NCI-H128 (cell line): Measurements from ENCODE around the gene DNAJB12.
"Not testable (repeated sequence)": the region's sequence is repeated elsewhere in the genome, so short reads cannot be mapped to it uniquely, and the experiment has no call there.

Source experiments
- DNase-seq: peaks from one replicate; lab custom pipeline; 2025; ENCODE audit not compliant: unreplicated experiment; lab: John Stamatoyannopoulos, UW

Gene DNAJB12

DNA sequence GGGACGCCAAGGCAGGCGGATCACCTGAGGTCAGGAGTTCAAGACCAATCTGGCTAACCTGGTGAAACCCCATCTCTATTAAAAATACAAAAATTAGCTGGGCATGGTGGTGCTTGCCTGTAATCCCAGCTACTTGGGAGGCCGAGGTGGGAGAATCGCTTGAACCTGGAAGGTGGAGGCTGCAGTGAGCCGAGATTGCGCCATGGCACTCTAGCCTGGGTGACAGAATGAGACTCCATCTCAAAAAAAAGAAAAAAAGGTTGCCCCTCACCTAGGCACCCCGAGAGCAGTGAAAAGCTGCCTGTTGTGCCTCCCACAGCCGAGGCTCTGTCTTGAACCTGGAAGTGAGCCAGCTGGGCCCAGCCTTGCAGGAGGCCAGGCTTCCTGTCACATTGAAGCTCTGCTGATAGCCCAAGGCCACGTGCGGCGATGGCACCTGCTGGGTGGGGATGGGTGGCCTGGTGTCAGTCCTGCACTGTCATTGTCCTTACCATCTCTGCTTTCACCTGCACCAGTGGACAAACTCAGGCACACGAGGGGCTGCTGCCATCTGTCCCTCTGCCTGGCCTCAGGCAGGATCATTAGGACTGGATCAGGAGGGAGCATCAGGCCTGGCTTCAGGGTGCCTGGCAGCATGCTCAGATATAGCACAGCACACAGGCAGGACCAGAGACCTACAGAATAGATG is 37.8 kb downstream of the DNAJB12 start:
- no peak for DNase-seq

DNA sequence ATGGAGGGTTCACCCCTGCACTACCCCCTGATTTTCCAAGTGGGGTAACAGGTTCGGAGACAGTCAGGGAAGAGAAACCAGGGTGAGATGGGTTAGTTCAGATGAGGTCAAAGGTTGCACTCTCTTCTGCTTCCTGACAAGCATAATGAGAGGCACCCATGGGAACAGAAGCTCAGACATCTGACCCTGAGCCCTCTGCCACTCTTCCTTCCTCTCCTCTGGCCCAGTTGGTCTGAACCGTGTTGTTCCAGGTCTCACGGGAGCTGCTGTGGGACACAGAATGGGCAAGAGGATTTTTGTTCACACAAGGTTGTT is 38.4 kb downstream of the DNAJB12 start:
- DNase-seq: no peak

DNA sequence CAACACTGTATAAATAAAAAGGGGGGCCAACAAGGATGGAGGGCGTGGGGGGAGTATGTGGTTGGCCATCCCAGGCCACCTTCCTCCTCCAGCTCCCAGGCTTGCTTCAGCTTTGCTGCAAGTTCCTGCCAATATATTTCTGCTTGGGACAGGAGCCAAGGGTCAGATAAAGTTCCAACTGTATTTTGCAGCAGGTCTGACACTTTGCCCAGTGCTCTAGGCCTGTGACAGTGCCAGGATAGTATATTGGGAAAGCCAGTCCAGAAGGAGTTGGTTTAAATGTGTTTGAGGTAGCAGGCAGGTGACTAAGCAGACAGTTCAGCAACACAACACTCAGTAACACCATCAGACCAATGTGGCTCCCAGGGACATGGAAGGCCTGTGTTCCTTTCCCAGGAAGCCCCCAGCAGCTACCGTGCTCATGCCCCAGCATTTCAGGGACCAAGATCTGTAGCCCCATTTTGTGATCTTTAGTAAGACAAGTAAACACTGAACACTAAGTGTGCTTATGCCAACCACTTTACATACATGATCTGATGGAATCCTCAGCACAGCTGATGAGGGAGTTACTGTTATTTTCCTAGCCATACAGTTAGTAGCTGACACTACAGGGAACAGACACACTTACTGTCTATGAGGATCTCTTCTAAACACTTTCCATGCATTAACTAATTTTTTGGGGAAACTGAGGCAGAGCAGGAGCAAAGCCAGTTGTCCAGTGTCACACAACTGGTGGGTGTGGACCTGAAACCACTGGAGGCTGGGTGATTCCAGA is 38.9 kb downstream of the DNAJB12 start:
- DNase-seq: no peak

DNA sequence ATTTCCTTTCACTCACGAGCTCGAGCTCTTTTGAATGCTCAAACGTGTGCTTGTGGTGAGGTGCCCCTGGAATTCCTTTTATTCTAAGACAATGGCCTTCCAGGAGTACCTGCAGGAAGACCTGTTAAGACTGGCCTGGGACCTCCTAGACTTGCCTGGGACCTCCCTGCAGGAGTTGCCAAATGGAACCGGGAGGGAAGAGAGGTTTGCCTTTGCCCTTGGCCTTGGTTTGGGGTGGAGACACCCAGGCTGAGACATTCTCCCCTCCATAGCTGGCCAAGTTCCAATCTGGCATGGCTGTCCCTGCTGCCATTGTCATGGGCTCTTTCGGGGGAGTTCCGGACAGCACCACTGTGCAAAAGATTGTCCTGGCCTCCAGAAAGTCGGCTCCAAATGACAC is 39.7 kb downstream of the DNAJB12 start:
- DNase-seq: no peak

DNA sequence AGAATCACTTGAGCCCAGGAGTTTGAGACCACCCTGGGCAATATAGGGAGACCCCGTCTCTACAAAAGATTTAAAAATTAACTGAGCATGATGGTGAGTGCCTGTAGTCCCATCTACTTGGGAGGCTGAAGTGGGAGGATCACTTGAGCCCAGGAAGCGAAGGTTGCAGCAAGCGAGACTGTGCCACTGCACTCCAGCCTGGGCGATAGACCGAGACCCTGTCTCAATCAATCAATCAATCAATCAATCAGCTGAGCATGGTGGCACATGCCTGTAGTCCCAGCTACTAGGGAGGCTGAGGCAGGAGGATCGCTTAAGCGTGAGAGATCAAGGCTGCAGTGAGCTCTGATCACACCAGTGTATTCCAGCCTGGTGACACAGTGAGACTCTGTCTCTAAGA is 40.5 kb downstream of the DNAJB12 start:
- no peak for DNase-seq

DNA sequence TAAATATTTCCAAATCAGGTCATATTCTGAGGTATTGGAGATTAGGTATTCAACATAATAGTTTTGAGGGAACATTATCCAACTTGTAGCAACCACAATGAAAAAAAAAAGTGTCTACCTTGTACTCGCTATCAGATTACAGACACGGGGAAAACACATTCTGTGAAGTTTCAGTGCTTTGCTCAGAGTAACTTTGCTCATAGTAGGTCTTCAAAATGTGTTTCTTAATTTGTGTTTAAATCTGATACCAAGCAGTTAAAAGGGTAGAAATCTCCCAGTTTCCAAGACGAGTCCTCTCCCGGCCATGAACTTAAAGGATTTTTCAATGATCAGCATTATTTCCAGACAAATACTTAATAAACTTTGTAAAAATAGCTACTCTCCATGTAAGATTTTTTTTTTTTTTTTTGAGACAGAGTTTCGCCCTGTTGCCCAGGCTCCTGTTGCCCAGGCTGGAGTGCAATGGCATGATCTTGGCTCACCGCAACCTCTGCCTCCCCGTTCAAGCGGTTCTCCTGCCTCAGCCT is 41.8 kb downstream of the DNAJB12 start:
- DNase-seq: no peak

DNA sequence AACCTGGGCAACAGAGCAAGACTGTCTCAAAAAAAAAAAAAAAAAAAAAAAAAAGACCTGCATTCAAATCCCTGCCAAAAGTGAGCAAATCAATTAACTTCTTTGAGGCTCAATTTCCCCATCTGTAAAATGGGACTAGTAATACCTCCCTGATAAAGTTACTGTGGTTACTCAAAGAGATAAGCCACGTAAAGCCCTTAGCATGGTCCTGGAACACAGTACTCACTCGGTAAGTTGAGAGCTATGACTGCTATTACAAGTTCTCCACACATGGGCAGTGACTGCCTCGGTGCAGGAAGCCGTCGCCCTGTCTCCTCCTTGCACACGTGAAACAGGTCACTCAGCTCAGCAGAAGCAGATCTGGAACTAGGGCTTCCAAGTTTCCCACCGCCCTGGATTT is 43.1 kb downstream of the DNAJB12 start:
- no peak for DNase-seq

DNA sequence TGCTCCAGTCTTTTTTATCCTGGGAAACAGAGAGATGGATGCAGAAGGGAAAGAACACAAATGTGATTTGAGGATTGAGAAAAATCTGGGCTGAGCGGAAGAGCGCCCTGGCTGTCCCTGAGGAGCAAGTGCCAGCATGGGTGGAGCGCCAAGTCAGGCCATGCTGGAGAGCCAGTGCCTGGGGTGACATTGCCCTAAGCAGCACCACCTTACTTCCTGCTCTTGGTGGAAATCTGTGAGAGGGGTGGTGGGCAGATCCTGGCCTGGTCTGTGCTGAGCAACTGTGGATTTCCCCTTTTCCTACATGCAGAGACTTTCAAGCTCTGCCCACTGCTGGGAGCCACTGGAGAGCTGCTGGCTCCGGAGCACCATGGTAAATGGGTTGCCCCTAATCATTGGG is 44.1 kb downstream of the DNAJB12 start:
- DNase-seq: no peak

DNA sequence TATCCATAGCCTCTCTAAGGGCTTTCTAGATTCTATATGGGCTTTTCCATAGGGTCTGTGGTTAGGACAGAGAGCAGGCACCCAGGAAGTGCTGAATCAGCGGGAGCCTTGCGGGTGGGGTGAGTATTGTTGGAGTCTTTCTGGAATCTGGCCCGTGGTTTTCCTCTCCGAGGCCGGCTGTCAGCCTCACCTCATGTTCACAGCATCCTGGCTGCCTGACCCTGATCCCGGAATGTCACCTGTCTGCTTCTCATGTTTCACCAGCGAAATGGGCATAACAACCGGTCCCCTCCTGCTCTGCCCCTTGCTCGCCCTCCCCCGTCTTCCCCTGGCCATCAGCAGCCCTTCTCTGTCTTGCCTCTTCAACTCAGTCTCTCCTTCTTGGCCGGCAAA is 44.5 kb downstream of the DNAJB12 start:
- DNase-seq: no peak

DNA sequence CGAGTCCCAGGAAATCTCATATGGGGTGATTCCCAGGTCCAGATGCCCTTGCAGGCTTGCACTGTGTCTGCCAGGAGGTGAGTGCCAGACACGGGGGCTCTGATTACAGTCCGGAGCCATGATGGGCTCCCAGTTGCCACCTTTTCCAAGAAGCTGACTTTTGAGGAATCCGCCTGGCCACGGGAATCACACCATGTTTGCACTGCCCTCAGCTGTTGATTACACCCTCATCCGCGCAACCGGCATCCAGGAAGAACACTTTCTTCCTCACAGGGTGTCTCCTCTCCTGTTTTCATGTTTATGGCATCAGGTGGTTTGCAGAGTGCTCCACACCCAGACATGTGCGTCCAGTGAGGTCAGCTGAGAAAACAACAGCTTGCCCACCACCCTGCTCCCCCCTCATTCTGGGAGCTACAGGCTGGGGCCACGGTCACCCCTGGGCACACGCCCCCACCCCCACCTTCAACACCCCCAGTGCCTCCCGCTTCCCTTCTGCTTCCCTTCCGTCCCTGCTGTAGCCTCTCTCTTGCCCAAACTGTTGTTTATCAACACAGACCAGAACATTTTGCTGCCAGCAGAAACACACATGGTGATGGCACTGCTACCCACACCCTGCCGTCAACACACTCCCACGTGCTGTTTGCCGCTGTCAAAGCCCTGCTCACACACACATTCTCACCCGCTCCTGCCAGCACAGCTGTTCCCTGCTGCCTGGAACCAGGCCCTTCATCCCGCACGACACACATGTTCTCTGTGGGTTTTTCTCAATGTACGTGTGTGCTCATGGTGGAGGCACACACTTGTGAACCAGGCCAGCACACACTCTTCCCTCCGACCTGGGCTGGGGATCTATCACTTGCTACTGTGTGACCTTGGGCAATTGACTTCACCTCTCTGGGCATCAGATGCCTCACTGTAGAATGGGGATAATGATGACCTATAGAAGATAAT is 45.2 kb downstream of the DNAJB12 start:
- no peak for DNase-seq

DNA sequence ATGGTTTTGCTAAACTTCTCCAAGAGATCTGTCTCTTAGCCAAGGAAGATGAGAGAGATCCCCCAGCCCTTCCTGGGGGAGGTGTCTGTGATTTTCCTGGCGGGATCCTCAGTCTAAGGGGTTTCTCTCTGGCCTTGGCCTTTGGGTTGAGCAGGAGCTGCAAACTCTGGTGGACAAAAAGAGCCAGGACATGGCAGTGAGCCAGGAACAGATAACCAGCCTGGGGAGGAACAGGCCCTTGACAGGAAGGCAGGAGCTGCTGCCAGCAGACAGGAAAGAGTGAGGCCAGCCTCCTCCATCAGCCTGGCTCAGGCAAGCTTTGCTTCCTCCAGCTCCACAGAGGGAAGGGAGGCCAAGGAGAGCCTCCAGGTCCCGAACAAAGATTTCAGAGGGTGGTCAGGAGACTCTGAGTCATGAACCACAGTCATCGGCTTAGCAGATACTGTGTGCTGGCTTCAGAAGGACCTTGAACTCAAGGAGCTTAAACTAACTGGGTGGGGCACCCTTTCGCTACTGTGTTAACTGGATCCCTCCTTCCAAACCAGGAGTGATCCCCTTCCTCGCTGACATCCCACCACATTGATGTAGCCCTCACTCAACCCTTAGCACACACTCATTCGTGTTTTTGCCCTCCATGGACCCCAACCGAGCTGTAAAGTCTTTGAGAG is 46.3 kb downstream of the DNAJB12 start:
- DNase-seq: no peak

DNA sequence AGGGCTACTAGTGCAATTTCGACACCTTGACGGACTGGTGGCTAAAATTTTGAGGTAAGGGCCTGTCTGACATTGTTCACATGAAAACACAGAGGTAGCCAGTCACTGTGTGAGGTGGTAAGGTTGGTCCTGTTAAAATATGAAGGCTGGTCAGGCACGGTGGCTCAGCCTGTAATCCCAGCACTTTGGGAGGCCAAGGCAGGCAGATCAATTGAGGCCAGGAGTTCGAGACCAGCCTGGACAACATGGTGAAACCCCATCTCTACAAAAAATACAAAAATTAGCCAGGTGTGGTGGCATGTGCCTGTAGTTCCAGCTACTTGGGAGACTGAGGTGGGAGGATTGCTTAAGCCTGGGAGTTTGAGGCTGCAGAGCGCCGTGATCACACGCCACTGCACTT is 47.0 kb downstream of the DNAJB12 start:
- DNase-seq: not testable (repeated sequence)

DNA sequence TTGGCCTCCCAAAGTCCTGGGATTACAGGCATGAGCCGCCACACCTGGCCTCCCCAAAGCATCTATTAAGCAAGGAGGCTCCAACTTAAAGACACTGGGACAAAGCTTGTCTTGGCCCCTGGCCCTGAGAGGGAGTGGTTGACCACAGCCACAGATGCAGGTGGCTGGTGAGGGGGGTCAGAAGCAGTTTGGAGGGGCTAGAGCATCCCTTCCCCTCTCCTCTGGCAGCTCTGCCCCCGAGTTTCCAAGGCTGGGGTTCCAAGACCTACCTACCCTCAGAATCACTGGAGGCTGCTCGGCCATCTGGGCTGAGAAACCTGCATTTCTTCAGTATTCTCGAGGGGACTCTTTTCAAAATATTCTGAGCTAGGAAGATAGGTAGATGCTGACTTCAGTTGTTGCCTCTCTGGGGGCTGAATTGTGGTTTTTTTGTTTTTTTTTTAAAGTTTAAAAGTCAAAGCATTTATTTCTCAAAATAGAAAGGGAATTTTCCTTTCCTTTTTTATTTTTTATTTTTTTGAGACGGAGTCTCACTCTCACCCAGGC is 48.4 kb downstream of the DNAJB12 start:
- no peak for DNase-seq

DNA sequence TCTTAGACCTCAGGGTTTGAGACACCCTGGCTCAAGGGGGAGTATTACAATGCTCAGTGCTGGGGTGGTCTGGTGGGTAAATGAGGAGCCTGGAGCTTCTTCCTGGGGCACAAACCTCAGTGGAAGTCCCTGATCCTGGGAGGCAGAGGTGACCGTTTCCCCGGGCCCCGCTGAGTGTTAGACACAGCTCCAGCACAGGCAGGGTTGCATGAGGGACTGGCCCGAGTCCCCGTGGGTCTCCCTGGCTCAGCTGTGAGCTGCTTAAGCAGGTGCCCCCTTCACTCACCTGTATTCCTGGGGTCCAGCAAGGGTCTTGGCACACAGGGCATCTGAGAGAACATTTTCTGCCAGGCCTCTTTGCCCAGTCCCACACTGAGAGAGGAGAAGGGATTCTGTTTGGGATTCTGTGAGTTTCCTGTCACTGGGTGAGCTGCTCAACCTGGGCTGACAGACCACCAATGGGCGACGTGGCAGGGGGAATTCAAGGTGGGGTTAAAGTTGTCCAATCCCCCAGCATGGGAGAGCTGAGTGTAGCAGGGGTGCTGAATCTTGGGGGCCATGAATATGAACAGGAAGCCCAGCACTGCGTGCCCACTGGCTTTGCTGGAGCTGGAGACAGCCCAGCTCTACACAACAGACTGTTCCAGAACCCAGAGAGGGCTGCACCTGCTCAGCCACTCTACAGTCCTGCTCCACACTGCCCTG is 51.1 kb downstream of the DNAJB12 start:
- no peak for DNase-seq

DNA sequence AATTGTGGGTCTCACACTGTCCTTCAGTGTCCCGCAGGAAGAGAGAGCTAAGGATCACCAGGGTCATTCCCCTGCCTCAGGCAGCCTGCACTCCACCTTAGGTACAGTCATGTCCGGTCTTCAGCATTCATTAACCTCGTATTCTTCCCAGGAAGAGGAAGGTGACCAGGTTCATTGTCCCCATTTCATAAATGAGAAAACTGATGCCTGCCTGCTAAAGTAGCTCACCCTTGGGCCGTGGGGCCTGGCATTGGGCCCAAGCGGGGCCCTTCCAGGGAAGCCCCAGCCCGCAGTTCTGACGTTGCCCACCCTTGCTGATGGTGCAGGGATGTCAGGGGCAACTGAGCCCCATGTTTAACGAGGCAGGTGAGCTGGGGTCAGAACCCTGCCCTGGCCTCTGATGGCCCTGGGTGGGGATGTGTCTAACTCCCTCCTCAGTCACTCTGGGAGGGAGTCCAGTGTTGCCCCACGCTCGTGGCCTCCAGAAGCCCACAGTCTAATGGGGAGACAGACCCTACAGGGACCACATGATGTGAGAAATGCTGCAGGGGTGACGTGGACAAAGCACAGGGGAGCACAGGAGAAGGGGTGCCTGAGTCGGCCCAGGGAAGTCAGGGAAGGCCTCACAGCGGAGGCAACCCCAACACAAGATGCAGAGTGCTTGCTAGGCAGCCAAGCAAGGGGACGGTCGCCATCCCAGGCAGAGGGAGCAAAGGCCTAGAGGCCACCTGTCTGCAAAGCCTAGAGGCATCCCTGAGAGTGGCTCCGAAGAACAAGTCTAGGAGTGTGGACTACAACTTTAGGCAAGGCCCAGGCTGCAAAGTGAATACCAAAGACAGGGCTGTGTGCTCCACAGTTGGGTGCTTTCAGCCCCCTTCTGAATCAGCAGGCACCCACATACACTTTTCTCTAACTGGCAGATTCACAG is 55.9 kb downstream of the DNAJB12 start:
- DNase-seq: no peak

DNA sequence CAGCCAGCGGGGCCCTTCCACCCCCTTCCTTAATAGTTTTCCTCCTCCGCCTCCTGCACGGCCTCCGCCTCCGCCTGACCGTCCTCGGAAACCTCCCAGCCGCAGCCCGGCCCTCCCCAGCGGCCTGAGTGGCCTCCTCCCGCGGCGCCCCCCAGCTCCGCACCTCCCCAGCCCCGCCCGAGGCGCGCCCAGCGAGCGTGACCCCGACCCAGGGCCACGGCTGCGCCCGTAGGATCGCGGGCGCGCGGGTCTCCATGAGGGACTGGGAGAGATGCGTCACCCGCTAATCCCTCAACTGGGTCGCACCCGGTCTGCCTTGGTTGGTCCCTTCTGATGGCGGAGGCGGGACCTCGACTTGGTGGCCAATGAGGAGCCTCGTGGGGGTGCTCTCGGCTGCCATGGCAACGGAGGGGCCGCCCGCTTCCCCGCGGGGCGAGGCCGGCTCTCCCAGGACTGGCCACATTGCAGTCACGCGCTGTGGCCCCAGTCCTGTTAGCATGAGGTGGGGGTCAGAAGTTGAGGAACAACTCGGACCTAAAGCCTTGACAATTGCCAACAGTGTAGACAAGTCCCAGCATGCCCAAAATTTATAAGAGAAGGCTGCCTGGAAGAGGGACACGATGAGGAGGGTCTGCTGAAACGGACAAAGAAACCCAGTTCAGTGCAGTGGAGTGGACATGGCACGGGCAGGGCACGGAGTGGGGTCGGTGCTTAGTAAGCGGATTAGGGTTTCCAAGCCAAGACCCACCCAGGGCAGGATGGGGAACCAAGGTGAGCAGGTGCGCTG is 56.7 kb downstream of the DNAJB12 start:
- peak; percentile 77 for DNase-seq

DNA sequence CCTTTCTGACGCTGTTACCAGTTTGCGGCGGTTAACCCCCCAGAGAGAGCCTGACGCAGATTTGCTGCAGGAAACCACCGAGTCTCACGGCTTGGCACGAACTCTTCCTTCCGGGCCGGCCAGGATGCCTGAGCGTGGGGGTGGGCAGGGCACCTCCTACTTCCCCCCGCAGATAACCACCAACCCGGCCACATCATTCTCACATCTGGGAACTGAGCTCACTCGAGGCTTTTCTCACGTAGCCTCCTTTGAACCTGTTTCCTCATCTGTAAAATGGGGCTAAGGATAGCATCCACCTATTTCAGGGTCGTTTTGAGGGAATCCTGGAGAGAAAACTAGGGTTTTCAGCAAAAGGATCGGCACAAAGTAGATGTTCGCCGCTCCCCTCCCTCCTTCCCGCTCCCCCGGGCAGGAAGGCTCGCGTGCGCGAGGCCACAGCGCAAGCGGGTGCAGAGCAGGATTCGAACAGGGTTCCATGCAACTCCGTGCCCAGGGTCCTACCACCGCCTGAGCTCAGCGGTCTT is 57.4 kb downstream of the DNAJB12 start:
- DNase-seq: no peak

DNA sequence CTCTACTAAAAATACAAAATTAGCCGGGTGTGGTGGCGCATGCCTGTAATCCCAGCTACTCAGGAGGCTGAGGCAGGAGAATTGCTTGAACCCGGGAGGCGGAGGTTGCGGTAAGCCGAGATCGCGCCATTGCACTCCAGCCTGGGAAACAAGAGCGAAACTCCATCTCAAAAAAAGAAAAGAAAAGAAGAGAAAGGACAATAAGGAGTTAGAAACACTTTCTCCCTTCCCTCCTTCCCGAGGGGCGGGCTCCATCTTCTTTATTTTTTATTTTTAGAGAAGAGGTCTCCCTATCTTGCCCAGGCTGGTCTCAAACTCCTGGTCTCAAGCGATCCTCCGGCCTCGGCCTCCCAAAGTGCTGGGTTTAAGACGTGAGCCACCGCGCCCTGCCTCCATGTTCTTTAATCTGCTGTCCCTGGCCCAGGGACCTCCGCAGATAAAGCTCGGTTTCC is 57.9 kb downstream of the DNAJB12 start:
- DNase-seq: not testable (repeated sequence)
